Measurements from ENCODE around the gene TNRC6A.

DNA sequence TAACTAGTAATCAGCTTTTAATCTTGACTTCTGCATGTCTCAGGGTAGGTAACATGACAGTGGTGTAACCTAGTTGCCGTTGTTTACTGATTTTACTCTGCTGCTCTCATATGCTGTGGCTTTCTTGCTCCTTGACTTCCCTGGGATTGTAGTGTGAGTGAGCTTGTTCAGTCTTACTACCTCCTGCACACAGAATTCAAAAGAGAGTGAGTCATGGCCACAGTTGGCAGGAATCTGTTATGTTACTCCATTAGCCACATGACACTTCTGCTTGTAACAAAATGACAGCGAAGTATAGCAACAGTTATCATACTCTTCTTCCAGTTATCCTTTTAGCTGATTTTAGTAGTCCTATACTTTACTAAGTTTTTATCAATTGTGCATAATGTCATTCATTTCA lies 18.8 kb downstream of the TNRC6A start:
- TF ChIP-seq L3MBTL2 (conservative IDR thresholded peaks at IDR 0.05) (no peak), LEF1 (IDR thresholded peaks at IDR 0.05; ENCODE audit: borderline replicate concordance) (no peak), SP1 (IDR thresholded peaks at IDR 0.05) (no peak)
- TF ChIP-seq, protein P1, sequence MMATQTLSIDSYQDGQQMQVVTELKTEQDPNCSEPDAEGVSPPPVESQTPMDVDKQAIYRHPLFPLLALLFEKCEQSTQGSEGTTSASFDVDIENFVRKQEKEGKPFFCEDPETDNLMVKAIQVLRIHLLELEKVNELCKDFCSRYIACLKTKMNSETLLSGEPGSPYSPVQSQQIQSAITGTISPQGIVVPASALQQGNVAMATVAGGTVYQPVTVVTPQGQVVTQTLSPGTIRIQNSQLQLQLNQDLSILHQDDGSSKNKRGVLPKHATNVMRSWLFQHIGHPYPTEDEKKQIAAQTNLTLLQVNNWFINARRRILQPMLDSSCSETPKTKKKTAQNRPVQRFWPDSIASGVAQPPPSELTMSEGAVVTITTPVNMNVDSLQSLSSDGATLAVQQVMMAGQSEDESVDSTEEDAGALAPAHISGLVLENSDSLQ (IDR thresholded peaks at IDR 0.05): no peak
